Stimulated activated CD8-positive, alpha-beta memory T cell treated with anti-CD3 and anti-CD28 coated beads, Interleukin-7, amount 100 ng/mL, for 48 hours (primary cell): ENCODE measurements around the gene CHCHD3.

ENCODE experiments used
- DNase-seq, 2 donors: peaks; one replicate each; pipeline ENCODE4 v3.0.0-alpha.2; 2020; ENCODE audit warnings: low read depth in 1 of 2; ENCODE audit errors: extremely low read depth in 1 of 2

CHCHD3 gene

DNA sequence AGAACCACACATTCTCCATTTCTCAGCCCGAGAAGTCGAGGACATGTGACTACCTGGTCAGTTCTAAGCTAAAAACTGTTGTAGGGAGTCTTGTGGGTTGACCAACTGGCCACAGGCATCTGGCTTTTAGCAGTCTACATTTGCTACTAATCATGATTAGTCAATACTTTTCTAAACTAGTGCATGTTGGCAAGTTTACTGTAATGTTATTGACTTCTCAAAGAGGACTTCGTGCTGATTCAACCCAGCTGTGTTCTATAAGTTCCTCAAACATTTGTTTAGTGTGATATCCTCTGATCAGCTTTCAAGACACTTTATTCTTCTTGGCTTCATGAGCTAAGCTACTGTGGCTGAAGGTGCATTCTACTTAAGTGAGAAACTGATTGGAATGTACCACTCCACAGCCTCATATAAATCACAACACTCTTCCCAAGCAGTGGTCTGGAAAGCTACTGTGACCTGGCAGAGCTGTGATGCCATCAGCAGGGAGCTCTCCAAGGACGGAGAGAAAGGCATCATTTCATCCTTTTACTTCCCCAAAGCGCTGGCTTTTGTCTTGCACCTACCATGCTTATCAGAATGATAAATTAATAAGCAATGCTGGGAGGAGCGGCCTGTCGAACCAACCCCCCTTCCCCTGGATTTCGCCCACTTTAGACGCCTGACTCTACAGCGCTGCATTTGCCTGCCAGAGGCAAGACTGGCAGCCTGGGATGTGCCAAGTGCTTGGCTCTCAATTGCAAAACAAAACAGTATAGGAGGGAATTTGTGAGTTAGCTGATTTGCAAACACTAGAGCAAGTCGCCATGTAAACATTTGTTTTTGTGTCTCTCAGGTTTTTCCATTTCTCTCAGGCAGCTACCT is 298.9 kb downstream of the CHCHD3 start:
- DNase-seq = no peak

DNA sequence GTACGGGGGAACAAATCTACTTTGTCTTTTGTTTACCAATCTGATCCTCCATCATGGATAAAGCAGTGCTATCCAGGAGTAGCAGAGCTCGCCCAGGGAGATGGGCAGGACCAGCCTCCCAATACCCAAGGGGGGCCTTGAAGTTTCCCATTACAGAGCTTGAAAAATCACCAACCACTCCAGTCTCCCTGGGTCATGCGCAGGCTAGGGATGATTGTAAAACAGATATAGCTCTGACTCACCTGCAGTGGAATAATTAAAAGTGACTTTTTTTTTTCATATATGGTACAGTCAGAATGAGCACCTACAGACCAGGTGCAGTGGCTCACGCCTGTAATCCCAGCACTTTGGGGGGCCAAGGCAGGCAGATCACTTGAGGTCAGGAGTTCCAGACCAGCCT is 301.1 kb downstream of the CHCHD3 start:
- DNase-seq = no peak

DNA sequence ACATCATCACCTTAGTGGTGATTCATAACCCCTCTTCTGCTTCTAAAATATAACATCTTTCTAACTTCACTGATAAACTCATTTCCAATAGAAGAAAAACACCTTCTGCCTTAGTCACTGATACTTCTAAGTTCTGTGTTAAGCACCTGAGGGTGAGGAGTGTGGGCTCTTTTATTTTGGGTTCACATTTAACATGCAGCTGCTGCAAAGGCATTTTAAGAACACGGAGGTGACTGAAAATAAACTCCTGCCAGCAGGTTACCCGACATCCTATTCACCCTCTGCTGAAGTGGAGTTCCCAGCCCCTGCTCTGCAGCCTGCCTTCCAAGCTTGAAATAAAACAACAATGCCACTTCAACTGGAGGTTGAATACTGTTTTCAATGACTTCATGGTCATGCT is 302.7 kb downstream of the CHCHD3 start:
- DNase-seq = no peak

DNA sequence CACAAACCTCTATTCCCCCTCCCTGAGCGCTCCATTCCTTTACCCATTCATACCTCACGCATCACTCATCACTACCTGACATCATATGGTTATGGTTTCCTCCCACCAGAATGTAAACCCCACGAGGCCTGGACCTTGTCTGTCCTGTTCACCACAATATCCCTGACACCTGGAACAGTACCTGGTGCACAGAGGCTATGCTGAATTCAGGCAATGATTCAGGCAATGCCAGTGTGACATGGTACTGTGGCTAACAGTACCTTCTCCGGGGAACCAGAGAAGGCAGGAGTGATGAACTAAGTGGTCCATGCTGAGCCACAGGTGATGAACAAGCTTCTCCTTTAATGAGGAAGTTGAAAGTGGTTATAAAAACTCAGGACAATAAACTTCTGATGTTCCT is 303.1 kb downstream of the CHCHD3 start:
- no peak for DNase-seq

DNA sequence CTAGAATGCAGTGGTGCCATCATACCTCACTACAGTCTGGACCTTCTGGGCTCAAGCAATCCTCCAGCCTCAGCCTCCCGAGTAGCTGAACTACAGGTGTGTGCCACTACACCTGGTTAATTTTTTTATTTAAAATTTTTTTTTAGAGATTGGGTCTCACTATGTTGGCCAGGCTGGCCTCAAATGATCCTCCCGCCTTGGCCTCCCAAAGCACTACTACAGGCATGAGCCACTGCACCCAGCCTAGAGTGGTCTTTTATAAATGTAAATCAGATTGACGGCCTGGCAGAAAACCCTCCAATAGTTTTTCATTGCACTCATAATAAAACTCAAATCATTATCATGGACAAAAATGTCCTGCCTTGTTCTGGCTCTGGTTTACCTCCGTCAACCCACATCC is 303.9 kb downstream of the CHCHD3 start:
- no peak for DNase-seq

DNA sequence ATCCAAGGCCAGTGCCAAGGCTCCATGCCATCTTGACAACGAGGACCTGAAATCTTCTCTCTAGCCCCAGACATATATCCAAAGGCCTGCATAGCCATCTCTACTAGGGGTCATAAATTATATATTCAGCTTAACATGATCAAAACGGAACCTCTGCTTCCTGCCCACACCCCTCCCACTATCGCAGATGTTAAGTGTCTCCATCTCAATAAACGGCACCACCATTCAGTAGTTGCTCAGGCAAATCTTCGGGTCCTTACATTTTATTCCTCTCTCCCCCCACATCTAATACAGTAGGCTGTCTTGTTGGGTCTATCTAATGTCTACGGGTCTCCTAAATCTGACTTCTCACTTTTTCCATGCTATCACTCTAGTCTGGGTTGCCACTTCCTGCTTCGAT is 304.5 kb downstream of the CHCHD3 start:
- DNase-seq = no peak

- DNase-seq = no peak
Measured at GRCh38 chr7:132776048-132776620, 305.8 kb downstream of the CHCHD3 start.

DNA sequence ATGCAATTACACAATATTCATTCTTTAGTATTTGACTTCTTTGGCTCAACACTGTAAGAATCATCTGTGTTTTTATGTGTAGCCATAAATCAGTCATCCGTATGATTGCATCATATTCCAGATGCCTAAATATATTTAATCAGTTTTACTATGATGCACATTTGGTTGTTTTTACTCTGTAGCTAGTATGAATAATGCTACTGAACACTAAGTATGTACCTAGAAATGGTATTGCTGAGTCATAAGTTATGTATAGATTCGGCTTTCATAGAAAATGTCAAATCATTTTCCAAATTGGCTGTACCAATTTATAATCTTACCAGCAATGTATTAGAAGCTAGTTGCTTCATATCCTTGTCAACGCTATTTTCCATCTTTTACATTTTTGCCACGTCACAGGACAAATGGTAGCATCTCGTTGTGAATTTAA is 308.3 kb downstream of the CHCHD3 start:
- no peak for DNase-seq

- no peak for DNase-seq
Measured at GRCh38 chr7:132771301-132771730, 310.6 kb downstream of the CHCHD3 start.

GRCh38 chr7:132770055-132770454 is 311.8 kb downstream of the CHCHD3 start:
- DNase-seq = no peak

- no peak for DNase-seq
Measured at GRCh38 chr7:132769280-132769679, 312.6 kb downstream of the CHCHD3 start.

- no peak for DNase-seq
Measured at GRCh38 chr7:132768099-132768498, 313.8 kb downstream of the CHCHD3 start.

- no peak for DNase-seq
Measured at GRCh38 chr7:132767378-132767777, 314.5 kb downstream of the CHCHD3 start.

DNA sequence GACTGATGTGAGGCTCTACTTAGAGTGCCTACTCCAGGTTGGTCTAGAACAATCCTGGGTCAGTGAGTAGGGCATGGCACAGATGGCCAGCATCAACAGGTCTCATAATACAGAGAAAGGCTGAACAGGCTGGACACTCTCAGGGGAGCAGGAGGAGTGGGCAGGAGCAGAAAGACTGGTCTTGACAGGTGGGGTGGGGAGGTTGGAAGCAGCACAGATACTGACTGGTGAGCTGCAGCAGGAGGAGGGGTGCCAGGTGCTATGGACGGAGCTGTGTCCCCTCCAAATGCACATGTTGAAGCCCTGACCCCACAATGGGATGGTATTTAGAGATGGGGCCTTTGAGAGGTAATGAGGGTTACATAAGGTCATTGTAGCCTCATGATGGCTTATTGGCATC is 315.2 kb downstream of the CHCHD3 start:
- no peak for DNase-seq

DNA sequence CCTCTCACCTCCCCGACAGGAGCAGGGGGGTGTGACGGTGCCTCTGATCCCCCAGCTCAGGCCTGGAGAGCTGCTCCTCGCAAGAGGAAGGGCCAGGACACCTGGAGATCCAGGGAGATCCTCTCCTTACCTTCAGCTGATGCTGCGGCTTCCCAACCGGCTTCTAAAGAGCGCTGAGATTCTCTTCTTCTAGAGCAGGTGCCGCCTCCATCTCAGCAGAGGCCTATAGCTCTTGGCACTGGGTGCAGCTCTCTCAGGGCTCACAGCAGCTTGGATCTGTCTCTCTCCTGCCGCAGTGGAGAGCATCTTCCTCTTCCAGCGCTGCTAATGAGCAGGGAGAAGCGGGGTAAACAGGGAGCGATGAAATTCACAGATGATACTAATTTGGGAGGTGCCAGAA is 316.0 kb downstream of the CHCHD3 start:
- no peak for DNase-seq

DNA sequence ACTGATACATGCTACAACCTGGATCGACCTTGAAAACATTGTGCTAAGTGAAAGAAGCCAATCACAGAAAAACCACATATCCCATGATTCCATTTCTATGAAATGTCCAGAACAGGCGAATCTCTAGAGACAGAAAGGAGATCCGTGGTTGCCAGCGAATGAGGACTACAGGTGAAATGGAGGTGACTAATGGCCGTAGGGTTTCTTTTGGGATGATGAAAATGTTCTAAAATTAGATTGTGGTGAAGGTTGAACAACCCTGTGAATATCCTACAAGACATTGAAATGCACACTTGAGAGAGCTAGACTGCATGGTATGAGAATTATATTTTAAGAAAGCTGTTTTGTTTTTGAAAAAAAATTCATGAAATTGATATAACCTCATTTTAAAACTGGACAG is 317.1 kb downstream of the CHCHD3 start:
- no peak for DNase-seq

DNA sequence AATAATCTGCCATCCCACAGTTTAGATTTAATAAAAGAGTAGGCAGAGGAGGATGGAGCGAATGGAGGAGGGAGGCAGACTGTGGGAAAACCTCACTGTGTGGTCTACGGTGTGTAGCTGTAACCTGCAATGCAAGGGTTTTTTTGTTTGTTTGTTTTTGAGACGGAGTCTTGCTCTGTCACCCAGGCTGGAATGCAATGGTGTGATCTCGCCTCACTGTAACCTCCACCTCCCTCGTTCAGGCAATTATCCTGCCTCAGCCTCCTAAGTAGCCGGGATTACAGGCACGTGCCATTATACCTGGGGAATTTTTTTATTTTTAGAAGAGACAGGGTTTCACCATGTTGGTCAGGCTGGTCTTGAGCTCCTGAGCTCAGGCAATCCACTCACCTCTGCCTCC is 321.0 kb downstream of the CHCHD3 start:
- no peak for DNase-seq

GRCh38 chr7:132760244-132760623 is 321.7 kb downstream of the CHCHD3 start:
- DNase-seq = no peak

GRCh38 chr7:132759482-132760243 is 322.2 kb downstream of the CHCHD3 start:
- no peak for DNase-seq

- DNase-seq = no peak
Measured at GRCh38 chr7:132758986-132759385, 322.9 kb downstream of the CHCHD3 start.

GRCh38 chr7:132757783-132758182 is 324.1 kb downstream of the CHCHD3 start:
- DNase-seq = no peak

- no peak for DNase-seq
Measured at GRCh38 chr7:132756484-132756990, 325.4 kb downstream of the CHCHD3 start.
